D341Med (cell line): ENCODE results near the gene CLBA1.

Experiments used
- DNase-seq: peaks from one replicate; pipeline ENCODE4 v3.0.0; 2012; ENCODE audit warnings: low spot score

Gene CLBA1

DNA sequence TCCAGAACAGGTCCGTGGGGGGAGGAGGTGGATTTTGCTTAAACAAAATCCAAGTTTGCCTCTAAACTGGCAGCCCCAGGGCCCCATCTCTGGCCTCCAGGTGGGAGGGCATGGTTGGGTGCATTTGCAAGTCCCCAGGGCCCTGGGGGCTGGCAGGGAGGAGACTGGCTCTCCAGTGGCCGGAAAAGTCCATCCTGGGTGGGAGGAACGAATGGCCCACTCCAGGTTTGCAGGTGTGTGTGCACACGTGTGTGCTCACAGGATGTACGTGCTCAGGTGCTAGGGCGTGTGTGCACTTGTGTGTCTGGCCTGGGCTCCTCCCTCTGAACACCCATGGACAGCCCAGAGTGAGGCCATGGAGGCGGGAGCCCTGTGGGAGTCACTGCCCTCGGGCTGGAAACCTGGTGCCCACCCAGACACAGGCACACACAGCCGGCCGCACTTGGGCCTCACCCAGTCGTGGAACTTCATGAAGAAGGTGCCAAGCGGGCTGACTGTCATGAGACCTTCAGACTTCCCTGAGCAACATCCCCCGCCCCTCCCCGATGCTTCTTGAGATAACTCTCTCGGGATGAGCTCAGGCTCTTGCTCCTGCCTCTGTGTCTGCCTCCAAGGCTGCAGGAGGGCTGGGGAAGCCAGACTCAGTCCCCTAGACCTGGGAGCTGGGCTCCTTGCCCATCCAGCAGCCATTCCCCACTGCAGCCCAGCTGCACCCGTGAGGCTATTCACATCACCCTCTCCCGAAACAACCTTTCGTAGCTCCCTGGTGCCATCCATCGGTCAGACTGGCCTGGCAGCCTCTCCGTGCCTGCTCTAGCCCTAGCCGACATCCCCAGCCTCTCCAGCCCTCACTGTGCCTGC, 16.8 kb upstream of the CLBA1 start:
- DNase-seq, result no peak

DNA sequence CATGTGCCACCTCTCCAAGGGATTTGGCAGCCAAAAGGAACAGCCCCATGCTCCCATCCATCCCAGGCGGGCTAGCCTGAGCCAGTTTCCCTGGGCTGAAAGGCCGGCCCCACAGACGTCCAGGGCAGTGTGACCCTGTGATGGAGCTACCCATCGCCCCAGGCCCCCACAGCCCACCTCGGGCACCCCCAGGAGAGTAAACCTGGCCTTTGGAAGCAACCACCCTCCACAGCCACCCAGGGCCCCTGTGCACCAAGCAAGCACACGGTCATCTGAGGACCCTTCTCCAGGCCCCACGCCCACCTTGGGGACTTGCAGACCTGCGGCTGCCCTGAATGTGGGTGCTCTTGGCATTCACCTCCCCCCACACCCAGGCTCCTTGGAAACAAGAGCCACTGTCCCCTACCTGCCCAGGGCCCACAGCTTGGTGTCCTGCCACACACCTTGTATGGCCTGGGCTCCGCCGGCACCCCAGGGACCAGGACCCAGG, 15.8 kb upstream of the CLBA1 start:
- no peak for DNase-seq

GRCh38 chr14:104970231-104971068, 15.1 kb upstream of the CLBA1 start:
- DNase-seq, result no peak

DNA sequence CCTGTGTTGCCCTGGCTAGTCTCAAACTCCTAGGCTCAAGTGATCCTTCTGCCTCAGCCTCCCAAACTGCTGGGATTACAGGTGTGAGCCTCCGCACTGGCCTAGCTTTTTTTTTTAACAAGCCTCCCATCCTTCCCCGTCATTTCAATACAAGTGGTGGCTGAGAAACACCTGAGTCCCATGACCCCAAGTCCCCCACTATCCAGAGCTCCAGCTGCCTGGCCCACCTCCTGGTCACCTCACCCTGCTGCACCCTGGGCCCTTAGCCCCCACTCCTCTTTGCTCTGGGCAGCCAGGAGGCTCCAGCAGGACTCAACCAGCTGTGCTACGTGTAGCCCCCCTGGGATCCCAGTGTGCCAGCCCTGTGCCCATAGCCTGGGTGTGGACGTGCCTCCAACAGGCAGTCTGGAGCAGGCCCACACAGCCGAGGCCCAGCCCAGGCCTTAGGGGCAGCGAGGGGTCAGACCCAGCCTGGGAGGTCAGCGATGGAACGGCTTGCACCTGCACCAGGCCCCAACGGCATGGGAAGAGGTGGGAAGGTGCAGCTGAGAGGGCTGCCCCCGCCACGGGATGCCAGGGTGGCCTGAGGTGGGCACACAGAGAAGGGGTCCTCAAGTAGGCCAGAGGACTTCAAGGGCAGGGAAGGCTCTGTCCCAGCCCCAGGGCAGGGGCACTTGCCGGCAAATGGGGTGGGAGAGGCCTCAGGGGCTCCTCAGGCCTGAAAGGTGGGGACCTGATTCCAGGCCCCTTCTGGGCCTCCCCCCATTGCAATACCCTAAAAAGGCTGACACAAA, 13.9 kb upstream of the CLBA1 start:
- DNase-seq, result no peak

GRCh38 chr14:104972301-104973134, 13.1 kb upstream of the CLBA1 start:
- DNase-seq, result no peak

GRCh38 chr14:104973135-104973384, 12.5 kb upstream of the CLBA1 start:
- DNase-seq, result no peak

GRCh38 chr14:104973385-104974145, 12.0 kb upstream of the CLBA1 start:
- no peak for DNase-seq

- no peak for DNase-seq
These were observed 11.4 kb upstream of the CLBA1 start for GRCh38 chr14:104974146-104974541.

GRCh38 chr14:104974665-104975390, 10.8 kb upstream of the CLBA1 start:
- no peak for DNase-seq

GRCh38 chr14:104975481-104976197, 9.9 kb upstream of the CLBA1 start:
- DNase-seq, result no peak

- DNase-seq, result peak; percentile 89
These were observed 9.2 kb upstream of the CLBA1 start for GRCh38 chr14:104976198-104977007.

DNA sequence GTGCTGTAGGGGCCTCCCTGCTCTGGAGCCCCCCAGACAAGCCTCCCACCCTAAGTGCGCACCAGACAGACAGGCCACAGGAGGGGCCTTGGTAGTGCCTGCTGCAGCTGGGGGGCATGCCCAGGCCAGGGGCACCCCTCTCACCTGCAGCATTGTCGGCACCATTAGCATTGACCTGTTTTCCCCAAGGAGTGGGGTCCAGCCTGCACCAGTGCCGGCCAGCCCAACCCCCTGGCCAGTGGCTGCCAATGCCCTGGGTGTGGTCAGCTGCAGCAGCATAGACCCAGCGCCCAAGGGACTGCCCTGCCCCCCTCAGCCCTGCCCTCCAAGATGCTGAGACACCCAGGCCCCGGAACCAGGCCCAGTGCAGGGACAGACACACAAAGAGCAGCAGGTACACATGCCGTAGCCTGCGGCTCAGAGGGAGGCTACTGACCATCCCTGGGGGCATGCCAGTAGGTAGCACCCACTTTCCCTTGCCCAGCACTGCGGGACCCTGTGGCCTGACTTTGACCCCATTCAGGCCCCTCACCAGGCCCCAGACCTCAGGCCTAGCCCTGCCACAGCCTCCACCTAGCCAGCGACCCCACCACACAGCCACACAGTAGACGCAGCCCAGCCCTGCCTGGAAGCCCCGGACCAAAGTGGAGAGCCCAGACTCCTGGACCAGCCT, 8.4 kb upstream of the CLBA1 start:
- DNase-seq, result no peak

DNA sequence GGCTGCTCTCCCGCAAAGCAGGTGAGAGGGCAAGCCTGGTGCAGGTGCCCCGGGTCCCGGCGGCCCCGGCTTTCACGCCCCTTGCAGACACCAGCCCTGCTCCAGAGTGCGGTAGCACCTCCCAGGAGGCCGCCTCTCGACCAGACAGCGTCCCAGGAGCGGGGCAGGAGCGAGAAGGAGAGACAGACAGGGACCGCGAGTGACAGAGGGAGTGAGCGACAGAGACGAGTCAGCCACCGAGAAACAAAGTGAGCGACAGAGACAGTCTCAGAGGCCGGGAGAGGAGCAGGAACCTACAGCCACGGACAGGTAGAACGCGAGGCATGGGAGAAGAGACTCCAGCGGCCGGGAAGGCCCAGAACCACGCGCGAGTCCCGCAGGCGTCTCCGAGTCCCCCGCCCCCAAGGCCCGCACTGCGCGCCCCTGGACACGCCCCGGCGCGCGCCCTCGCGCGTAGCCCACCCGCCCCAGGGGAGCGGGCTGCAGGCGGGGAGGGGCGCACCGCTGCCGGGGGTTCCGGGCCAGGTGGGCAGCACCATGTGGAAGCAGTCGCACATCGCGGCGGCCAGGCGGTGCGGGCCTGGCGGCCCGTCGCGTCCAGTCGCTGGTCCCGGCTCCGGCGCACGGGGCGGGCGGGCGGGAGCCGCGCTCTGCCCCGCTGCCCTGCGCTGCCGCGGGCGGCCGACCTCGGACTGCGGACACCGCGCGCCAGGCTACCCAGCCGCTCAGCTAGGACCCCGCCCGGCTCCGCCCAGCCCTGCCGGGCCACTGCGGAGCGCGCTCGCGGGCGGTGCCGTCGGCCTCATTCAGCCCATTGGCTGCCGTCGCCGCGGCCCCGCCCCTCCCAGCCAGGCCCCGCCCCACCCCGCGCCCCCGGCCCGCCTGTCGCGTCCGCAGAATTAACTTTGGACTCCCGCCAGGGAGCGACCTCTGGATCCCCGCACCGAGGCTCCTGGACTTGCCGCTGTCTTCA, 7.6 kb upstream of the CLBA1 start, which contains the start of gene AHNAK2:
Gene AHNAK2 (minus strand): TSS at position 694 of the 973 bp plus-strand sequence. CDS start 137 bp downstream, at position 557.
- DNase-seq, result peak; percentile 97

DNA sequence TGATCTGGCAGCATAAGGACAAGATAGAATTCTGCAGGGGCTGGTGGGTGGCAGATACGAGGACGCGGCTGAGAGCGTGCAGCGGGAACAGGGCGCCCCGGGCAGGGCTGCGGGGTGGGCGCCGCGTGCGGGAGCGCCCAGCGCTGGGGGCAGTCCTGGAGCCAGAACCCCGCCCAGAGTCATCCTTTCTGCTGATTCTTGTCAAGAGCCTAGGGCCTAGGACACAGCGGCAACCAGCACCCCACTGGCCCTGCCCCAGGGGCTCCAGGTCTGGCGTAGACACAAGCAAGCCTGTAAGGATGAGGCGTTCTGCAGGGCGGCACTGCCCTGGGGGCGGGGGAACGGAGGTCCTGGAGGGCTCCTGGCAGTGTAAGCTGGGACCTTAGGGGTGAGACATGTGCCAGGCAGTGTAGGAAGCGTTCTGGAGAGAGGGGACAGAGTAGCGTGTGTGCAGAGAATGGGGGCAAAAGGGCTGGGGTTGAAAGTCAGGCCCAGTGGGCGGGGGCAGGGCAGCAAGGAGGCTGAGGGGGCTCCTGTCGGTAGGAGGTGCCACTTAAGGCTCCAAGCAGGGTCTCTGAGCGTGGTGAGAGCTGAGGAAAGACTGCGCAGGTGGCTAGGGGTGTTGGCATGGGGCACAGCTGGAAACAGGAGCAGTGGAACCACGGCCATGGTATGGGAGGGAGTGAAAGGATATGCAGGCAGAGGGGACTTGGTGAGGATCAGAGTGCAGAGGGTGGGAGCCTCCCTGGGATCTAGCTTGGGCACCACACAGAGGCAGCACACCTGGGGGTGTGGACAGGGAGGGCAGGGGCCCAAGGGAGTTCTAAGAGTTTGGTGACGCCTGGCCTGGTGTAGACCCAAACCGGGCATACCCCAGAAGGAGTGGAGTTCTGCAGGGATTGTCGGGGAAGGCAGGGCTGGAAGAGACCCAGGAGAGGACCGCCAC, 6.6 kb upstream of the CLBA1 start:
- no peak for DNase-seq
